Vagina (tissue), 2 donors: ENCODE data around the gene WDR1.

Experiments used
- POLR2A ChIP-seq, 2 donors: fragments of 450-650 bp; IDR thresholded peaks; one replicate each; pipeline ENCODE4 v1.6.1; 2017; ENCODE audit warnings: antibody characterized with exemption in 2 of 2, mild to moderate bottlenecking in 2 of 2, moderate library complexity in 2 of 2
- POLR2AphosphoS5 ChIP-seq, 2 donors: sonication (generic); formaldehyde crosslinking; IDR thresholded peaks; one replicate each; pipeline ENCODE4 v1.9.0; 2017; ENCODE audit warnings: antibody characterized with exemption in 2 of 2, mild to moderate bottlenecking in 2 of 2, low read depth in 1 of 2; ENCODE audit not compliant: insufficient read depth in 1 of 2
- TF ChIP-seq, protein P1 (sequence below), 3 experiments: fragments of 450-650 bp in 2 of 3; fragments of 200-600 bp in 1 of 3; sonication (generic) in 1 of 3; IDR thresholded peaks; one replicate each; pipeline ENCODE4 v1.5.1; 2017 to 2019; ENCODE audit warnings: antibody characterized with exemption in 3 of 3, mild to moderate bottlenecking in 2 of 3, moderate library complexity in 2 of 3

- TF ChIP-seq, protein P1, sequence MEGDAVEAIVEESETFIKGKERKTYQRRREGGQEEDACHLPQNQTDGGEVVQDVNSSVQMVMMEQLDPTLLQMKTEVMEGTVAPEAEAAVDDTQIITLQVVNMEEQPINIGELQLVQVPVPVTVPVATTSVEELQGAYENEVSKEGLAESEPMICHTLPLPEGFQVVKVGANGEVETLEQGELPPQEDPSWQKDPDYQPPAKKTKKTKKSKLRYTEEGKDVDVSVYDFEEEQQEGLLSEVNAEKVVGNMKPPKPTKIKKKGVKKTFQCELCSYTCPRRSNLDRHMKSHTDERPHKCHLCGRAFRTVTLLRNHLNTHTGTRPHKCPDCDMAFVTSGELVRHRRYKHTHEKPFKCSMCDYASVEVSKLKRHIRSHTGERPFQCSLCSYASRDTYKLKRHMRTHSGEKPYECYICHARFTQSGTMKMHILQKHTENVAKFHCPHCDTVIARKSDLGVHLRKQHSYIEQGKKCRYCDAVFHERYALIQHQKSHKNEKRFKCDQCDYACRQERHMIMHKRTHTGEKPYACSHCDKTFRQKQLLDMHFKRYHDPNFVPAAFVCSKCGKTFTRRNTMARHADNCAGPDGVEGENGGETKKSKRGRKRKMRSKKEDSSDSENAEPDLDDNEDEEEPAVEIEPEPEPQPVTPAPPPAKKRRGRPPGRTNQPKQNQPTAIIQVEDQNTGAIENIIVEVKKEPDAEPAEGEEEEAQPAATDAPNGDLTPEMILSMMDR (IDR thresholded peaks at IDR 0.05): no peak
- no peak for TF ChIP-seq POLR2AphosphoS5 (IDR thresholded peaks at IDR 0.05; ENCODE audit: insufficient read depth in 1 of 2, low read depth in 1 of 2)
- no peak for TF ChIP-seq POLR2A (IDR thresholded peaks at IDR 0.05)
Measured at GRCh38 chr4:10095296-10095991, 21.2 kb downstream of the WDR1 start.
